HUDEP-2 (cell line): Measurements from ENCODE around the gene INAFM1.
"Not testable (repeated sequence)": the region's sequence is repeated elsewhere in the genome, so short reads cannot be mapped to it uniquely, and the experiment has no call there.

Experiments used
- DNase-seq, 76 experiments: peaks; one replicate each; lab custom pipeline; 2025; ENCODE audit not compliant: unreplicated experiment in 76 of 76; lab: John Stamatoyannopoulos, UW

The INAFM1 gene

DNA sequence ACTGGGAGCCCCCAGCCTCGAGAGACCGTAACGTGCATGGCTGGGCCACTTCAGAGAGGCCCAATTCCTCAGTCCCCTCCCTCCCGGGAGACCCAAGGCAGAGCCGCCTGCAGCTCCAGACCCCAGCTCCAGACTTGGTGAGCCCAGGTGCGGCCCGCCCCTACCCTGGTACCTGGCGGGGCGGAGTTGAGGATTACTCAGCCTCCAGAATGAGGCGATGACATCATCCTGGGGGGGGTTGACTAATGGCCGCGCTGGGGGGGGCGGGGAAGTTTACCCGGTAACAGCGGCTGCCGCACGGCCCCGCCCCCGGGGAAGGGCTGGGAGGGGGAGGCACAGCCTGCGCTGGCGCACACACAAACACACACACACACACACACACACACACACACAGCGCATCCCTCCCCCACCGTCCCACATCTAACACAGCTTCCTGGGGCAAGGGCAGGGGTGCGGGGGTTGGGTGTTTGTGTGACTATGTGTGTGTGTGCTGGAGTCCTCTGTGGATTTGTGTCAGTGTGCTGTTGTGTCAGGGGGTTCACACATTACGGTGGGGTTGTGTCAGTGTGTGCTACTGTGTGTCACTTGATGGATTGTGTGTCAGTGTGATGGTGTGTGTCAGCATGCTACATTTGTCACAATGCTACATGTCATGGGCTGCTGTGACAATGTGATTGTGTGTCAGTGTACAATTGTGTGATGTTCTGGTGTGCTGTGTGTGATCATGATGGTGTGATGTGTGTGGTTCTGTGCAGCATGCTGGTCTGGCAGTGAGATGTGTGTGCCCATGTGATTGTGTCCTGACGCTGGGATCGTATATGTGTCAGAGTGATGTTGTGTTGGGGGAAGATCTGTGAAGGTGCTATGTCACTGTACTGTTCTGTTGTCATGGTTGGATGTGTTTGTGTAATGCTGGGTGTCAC is 33.4 kb upstream of the INAFM1 start:
- DNase-seq = peak in 63 of 76 experiments; percentile 8 to 86 (median 69)

DNA sequence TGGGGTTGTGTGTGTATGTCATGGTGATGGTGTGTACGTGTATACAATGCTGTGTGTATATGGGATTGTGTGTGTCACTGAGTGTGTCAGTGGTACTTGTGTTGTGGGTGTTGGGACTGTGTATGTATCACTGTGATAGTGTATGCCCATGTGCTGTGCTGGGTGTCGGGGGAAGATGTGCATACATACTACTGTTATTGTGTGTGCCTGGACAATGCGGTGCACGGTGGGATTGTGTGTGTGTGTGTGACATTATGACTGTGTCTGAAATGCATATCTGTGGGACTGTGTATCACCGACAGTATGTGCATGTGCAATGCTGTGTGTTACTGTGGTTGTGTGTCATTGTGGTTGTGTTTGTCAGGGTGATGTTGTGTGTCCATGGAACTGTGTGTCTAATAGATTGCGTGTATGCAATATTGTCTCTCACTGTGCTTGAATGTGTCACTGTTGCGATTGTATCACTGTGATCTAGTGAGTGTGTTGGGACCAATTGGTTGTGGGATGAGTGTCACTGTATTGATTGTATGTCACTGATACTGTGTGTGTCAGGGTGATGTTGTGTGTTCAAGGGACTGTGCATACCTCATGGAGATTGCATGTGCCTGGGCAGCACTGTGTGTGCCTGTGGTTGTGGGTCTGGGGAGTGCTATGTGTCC is 32.6 kb upstream of the INAFM1 start:
- DNase-seq = peak in 3 of 76 experiments; percentile 9 to 13 (median 12)

GRCh38 chr19:47243364-47243775 is 31.3 kb upstream of the INAFM1 start:
- DNase-seq = peak in 4 of 76 experiments; percentile 47 to 60 (median 57)

DNA sequence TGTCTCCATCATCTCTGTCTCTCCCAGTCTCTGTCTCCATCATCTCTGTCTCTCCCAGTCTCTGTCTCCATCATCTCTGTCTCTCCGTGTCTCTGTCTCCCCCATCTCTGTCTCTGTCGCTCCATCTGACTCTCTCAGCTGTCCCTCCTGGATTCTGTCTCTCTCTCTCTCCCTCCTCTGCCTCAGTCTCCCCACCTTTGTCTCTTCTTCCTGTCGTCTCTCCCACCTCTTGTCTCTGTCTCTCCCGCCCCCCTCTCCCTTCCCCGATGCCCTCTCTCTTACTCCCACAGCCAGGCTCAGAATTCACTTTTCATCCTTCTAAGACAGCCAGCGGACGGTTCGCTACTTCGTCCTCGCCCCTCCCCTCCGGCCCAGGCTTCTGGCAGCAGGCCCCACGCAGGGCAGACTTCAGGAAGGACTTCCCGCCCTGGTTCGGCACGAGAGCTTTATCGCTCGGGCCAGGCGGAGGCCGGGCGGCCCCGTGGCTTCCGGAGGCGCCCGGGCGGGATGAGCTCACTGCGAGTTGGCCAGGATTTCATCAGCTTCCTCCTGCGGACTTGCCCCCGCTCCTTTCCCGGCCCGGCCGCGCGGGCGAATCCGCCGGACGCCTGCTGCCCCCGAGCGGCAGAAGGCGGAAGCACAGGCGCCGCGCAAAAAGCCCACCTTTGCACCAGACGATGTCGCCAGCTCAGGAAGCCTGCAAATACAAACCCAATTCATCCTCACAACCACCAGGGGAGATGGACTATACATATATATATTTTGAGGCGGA is 30.7 kb upstream of the INAFM1 start:
- peak; percentile 71 to 99 (median 98) for DNase-seq

DNA sequence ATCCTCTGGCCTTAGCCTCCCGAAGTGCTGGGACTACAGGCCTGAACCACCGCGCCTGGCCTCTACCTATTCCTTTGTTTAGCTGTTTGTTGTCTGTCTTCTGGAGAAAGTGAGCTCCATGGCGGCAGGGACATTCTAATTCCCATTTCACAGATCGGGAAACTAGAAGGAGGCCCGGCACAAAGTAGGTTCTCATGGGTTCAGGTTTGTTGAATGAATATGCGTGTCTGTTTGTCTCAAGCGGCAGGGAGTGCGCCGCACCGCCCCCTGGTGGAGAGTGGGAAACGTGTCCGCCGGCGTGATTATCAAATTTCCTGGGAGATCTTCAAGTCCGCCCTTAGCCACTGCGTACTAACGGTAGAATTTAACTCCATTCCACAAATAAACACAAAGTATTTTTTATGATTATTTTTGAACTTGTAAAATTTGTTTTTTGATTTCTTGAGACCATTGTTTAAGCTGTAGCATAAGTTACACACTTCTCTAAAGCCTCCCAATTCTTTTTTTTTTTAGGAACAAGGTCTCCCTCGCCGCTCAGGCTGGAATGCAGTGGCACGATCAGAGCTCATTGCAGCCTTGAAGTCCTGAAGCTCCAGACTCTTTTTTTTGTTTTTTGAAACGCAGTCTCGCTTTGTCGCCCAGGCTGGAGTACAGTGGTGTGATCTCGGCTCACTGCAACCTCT is 27.2 kb upstream of the INAFM1 start:
- peak in 74 of 76 experiments; percentile 25 to 94 (median 76) for DNase-seq

GRCh38 chr19:47253016-47253415 is 21.7 kb upstream of the INAFM1 start:
- DNase-seq = not testable (repeated sequence)

GRCh38 chr19:47253467-47253881 is 21.2 kb upstream of the INAFM1 start:
- DNase-seq = no peak

DNA sequence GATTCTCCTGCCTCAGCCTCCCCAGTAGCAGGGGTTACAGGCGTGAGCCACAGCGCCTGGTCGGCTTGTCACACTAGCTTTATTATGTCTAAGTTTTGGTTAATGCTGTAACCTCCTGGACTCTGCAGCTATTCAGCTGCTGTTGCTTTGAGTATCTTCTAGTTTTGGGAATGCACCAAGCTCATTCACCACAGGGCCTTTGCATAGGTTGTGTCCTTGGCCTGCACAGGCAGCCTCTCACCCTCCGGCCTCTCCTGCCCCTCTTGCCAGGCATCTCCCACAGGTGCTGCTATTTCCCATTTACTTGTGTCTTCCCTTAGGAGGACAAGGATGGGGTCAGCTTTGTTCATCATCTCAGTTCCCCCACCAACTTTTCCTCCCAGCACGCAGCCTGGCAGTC is 20.7 kb upstream of the INAFM1 start:
- DNase-seq = no peak

GRCh38 chr19:47255879-47256692 is 18.6 kb upstream of the INAFM1 start, which contains the start of gene CCDC9:
Gene CCDC9 (plus strand): TSS chr19:47256525. CDS start chr19:47258401, 1,876 bp downstream.
- peak in 75 of 76 experiments; percentile 58 to 100 (median 98) for DNase-seq

- peak; percentile 90 to 100 (median 100) for DNase-seq
These were observed 17.8 kb upstream of the INAFM1 start for GRCh38 chr19:47256693-47257410.

DNA sequence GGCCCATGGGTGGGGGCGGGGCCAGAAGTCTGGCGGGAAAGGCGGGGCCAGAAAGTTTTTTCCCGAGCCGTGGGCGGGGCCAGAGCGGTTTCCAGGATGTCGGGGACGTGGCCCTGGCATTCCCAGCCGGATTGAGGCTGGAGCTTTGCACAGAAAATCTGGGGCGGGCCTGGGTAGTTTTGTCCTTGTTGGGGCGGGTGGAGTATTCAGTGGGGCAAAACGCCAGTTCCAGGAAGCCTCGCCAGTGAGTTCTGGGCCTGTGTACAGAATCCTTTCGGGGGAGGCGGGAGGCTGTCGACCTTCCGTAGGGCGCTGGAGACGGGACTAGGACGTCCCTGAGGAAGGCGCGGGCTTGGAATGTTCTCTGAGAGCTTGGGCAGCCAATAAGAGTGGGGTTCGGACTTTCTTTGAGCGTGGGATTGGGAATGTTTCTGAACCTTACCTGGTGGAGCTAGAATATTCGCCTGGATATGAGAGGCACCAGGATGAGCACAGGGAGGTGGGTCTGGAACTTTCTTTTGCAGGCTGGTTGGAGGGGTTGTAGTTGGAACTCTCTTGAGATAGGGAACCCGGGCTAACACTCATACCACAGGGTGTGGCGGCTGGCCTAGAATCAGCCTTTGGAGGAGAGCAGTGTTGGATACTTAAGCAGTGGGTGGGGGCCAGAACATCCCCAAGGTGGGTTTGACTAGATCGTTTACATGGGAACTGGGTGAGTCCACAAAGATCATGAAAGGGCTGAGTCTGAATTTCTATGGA is 17.1 kb upstream of the INAFM1 start:
- DNase-seq = peak in 18 of 76 experiments; percentile 7 to 54 (median 25)

GRCh38 chr19:47258434-47258833 is 16.3 kb upstream of the INAFM1 start:
- DNase-seq = no peak

DNA sequence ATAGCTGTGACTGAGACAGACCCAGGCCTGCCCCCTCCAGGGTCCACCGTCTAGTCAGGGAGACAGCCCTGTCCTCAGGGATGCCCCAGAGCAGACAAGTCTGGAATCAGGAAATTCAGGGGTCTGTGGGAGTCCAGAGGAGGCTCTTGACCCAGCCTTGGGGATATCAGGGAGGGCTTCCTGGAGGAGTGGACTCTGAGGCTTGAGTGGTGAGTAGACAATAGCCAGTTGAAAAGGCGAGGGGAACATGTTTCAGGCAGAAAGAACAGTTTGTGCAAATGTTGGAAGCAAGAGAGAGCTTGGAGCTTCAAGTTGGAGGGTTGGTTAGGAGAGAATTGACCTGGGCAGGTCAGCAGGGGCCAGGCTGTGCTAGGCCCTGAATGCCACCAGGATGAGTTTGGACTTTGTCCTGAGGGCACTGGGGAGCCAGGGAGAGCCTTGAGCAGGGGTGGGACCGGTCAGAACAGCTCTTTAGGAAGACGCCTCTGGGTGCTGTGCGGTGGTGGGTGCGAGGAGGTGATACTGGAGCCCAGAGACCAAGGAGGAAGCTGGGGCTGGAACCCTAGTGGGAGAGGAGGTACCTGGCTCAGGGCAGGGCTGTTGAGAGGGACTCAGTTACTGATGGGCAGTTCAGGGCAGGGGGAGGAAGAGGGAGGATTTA is 15.7 kb upstream of the INAFM1 start:
- no peak for DNase-seq

- no peak for DNase-seq
These were observed 14.2 kb upstream of the INAFM1 start for GRCh38 chr19:47260476-47260875.

DNA sequence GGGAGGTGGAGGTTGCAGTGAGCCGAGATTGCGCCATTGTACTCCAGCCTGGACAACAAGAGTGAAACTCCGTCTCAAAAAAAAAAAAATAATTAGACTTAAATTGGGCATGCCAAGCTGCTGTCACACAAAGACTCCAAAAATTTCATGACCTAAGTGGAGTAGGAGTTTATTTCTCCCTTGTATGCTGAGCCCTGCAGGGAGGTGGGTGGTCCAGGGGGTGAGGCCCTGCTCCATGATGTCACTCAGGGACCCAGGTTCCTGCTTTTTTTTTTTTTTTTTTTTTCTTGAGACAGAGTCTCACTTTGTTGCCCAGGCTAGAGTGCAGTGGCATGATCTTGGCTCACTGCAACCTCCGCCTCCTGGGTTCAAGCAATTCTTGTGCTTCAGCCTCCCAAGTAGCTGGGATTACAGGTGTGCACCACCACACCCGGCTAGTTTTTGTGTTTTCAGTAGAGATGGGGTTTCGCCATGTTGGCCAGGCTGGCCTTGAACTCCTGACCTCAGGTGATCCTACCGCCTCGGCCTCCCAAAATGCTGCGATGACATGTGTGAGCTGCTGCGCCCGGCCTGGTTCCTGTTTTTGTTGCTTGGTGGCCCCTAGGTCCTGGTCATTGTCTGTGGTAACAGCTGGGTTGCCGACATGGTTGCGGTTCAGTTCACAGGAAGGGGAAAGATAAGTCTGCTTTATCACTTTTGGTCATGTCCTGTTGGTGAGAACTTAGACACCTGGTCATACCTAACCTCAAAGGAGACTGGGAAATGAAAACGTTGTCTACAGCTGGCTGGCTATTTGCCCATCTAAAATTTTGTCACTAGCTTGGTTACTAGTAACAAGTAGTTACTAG is 12.5 kb upstream of the INAFM1 start:
- peak in 1 of 76 experiments; percentile 22 for DNase-seq

- no peak for DNase-seq
These were observed 10.1 kb upstream of the INAFM1 start for GRCh38 chr19:47264629-47265028.
